ENCODE results near the gene ABCB8.

The ABCB8 gene

DNA sequence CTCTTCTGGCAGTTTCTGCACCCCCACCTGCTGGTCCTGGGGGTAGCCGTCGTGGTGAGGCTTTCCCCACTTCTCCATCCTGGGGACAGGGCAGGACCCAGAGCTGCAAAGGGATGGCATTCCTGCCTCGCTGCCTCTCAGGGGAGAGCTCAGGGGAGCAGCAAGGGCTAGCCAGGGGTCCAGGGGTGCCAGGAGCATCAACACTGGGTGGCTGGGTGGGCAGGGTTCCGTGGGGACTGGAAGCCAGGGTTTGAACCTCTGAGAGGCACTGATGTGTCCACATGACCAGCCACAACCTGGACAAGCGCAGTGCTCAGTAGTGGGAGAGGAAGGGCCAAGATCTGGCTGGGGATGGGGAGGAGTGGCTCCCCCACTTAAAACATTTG is 5.6 kb downstream of the ABCB8 start:
- H3K4me3 ChIP-seq (replicated peaks in 1 of 2; ENCODE audit: low read depth in 2 of 2, low read length in 2 of 2): no peak overlapping the region
- no peak for DNase-seq (ENCODE audit: low read depth in 2 of 2)
- TF ChIP-seq, protein P1, sequence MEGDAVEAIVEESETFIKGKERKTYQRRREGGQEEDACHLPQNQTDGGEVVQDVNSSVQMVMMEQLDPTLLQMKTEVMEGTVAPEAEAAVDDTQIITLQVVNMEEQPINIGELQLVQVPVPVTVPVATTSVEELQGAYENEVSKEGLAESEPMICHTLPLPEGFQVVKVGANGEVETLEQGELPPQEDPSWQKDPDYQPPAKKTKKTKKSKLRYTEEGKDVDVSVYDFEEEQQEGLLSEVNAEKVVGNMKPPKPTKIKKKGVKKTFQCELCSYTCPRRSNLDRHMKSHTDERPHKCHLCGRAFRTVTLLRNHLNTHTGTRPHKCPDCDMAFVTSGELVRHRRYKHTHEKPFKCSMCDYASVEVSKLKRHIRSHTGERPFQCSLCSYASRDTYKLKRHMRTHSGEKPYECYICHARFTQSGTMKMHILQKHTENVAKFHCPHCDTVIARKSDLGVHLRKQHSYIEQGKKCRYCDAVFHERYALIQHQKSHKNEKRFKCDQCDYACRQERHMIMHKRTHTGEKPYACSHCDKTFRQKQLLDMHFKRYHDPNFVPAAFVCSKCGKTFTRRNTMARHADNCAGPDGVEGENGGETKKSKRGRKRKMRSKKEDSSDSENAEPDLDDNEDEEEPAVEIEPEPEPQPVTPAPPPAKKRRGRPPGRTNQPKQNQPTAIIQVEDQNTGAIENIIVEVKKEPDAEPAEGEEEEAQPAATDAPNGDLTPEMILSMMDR (IDR thresholded peaks at IDR 0.05; ENCODE audit: low read depth, low read length): no peak

DNA sequence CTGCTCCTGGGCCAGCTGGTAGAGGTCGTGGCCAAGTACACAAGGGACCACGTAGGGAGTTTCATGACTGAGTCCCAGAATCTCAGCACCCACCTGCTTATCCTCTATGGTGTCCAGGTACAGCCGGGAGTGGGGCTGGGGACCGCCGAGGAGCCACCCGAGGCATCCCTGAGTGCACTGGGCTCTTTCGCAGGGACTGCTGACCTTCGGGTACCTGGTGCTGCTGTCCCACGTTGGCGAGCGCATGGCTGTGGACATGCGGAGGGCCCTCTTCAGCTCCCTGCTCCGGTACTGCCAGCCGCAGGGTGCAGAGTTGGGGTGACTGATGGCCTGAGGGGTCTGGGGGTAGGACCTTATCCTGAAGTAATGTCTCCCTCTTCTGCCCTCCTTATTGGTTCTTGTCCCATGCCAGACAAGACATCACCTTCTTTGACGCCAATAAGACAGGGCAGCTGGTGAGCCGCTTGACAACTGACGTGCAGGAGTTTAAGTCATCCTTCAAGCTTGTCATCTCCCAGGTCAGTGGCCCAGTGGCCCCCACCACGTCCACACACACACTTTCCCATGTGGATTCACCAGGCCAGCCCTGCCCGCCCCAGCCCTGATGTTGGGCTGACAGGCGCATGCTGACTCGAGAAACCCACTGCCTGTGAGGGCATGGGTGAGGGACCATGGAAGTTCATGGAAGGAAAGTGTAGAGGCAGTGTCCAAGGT is 6.2 kb downstream of the ABCB8 start:
- H3K4me3 ChIP-seq (replicated peaks in 1 of 2; ENCODE audit: low read depth in 2 of 2, low read length in 2 of 2): no peak overlapping the region
- DNase-seq (ENCODE audit: low read depth in 2 of 2): no peak
- TF ChIP-seq, protein P1 (IDR thresholded peaks at IDR 0.05; ENCODE audit: low read depth, low read length): no peak

GRCh38 chr7:151035026-151035717 is 6.9 kb downstream of the ABCB8 start:
- TF ChIP-seq, protein P1 (IDR thresholded peaks at IDR 0.05; ENCODE audit: low read depth, low read length): no peak
- H3K4me3 ChIP-seq (replicated peaks in 1 of 2; ENCODE audit: low read depth in 2 of 2, low read length in 2 of 2): no peak overlapping the region

GRCh38 chr7:151035902-151036301 is 7.7 kb downstream of the ABCB8 start:
- TF ChIP-seq, protein P1 (IDR thresholded peaks at IDR 0.05; ENCODE audit: low read depth, low read length): no peak
- H3K4me3 ChIP-seq (replicated peaks in 1 of 2; ENCODE audit: low read depth in 2 of 2, low read length in 2 of 2): no peak overlapping the region
- DNase-seq (ENCODE audit: low read depth in 2 of 2): no peak

More at GRCh38 chr7:151035026-151035717, 6.9 kb downstream of the ABCB8 start:
- no peak for DNase-seq (ENCODE audit: low read depth in 2 of 2)

- DNase-seq (ENCODE audit: low read depth in 2 of 2): peak; percentile 88 to 96
- TF ChIP-seq, protein P1 (IDR thresholded peaks at IDR 0.05; ENCODE audit: low read depth, low read length): no peak
- H3K4me3 ChIP-seq (replicated peaks in 1 of 2; ENCODE audit: low read depth in 2 of 2, low read length in 2 of 2): no peak overlapping the region
These were observed 10.9 kb downstream of the ABCB8 start for GRCh38 chr7:151038951-151039849.

DNA sequence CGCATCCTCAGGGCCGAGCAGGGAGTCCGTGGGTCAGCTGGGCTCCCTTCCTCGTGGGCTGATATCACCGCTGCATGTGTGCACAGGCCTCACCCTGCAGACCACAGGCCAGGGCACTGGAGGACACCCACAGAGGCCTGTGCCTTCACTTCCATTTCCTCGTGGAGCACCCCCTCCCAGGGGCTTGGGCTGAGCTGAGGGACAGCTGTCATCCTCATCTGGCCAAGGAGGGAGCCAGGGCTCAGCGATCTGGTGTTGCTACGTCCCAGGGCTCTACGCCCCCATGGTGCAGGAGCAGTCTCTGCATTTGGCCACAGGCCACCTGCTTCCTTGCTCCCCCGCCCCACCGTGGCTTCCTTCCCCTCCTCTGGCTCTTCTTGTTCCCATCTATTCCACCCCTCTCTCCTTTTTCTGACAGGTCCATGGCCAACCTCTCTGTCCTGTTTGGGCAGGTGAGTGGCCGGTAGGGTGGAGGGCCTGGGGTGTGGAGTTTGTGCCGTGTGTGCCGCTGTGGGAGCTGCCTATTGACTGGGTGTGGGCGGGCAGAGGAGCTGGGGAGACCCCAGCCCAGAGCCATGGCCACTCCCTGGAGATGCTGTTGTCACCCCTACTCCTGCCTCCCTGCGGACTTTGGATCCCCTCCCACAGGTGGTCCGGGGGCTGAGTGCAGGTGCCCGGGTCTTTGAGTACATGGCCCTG is 11.7 kb downstream of the ABCB8 start:
- DNase-seq (ENCODE audit: low read depth in 2 of 2): no peak
- TF ChIP-seq, protein P1 (IDR thresholded peaks at IDR 0.05; ENCODE audit: low read depth, low read length): no peak
- no peak overlapping the region for H3K4me3 ChIP-seq (replicated peaks in 1 of 2; ENCODE audit: low read depth in 2 of 2, low read length in 2 of 2)
